HepG2 (cell line): Measurements from ENCODE around the gene GGA2. TPM values are rescaled to one million over a fixed set of nuclear protein-coding genes. Genes with fewer than 3 reads are reported as not detected.
A peak's percentile ranks its signal among the peaks of the same experiment; 100 is the strongest.

Experiments used
- CBX5 ChIP-seq: sonication (generic); formaldehyde crosslinking; IDR thresholded peaks from 2 replicates; pipeline ENCODE4 v1.4.0; 2020; ENCODE audit warnings: missing genetic modification reagents, borderline replicate concordance
- FOXO1 ChIP-seq: sonication (generic); formaldehyde crosslinking; IDR thresholded peaks from 2 replicates; pipeline ENCODE4 v1.4.0; 2020; ENCODE audit warnings: missing genetic modification reagents
- HNF4A ChIP-seq: sonication (generic); formaldehyde crosslinking; IDR thresholded peaks from 2 replicates; pipeline ENCODE4 v1.4.0; 2020; ENCODE audit warnings: missing genetic modification reagents
- IRX3 ChIP-seq: sonication (generic); formaldehyde crosslinking; IDR thresholded peaks from 2 replicates; pipeline ENCODE4 v1.8.1; 2023; ENCODE audit warnings: mild to moderate bottlenecking, low read depth, missing genetic modification reagents, borderline replicate concordance
- KDM2A ChIP-seq: sonication (generic); formaldehyde crosslinking; IDR thresholded peaks from 2 replicates; pipeline ENCODE4 v1.4.0; 2020; ENCODE audit warnings: low read depth, missing genetic modification reagents, borderline replicate concordance
- MAFF ChIP-seq: IDR thresholded peaks from 2 replicates; pipeline ENCODE4 v1.6.1; 2011; ENCODE audit warnings: low read depth, low read length, improper control_type of control experiment
- NBN ChIP-seq: fragments of 450-650 bp; conservative IDR thresholded peaks from 2 replicates; pipeline ENCODE4 v1.6.1; 2017
- POGZ ChIP-seq: sonication (generic); formaldehyde crosslinking; IDR thresholded peaks from 2 replicates; pipeline ENCODE4 v1.4.0; 2020; ENCODE audit warnings: mild to moderate bottlenecking, missing genetic modification reagents
- RFXANK ChIP-seq: IDR thresholded peaks from 2 replicates; pipeline ENCODE4 v1.6.1; 2016
- SALL2 ChIP-seq: sonication (generic); formaldehyde crosslinking; IDR thresholded peaks from 2 replicates; pipeline ENCODE4 v1.8.1; 2023; ENCODE audit warnings: mild to moderate bottlenecking, missing genetic modification reagents, inconsistent platforms
- SATB2 ChIP-seq: sonication (generic); formaldehyde crosslinking; IDR thresholded peaks from 2 replicates; pipeline ENCODE4 v1.5.0; 2020; ENCODE audit warnings: missing genetic modification reagents
- SMARCE1 ChIP-seq: fragments of 450-650 bp; IDR thresholded peaks from 2 replicates; pipeline ENCODE4 v1.6.1; 2017; ENCODE audit warnings: borderline replicate concordance
- XBP1 ChIP-seq: sonication (generic); formaldehyde crosslinking; IDR thresholded peaks from 2 replicates; pipeline ENCODE4 v1.5.0; 2020; ENCODE audit warnings: missing genetic modification reagents
- YY1 ChIP-seq: IDR thresholded peaks from 2 replicates; pipeline ENCODE4 v1.6.1; 2011; ENCODE audit warnings: low read length, low read depth, moderate library complexity, mild to moderate bottlenecking; ENCODE audit not compliant: insufficient read depth, insufficient replicate concordance
- ZBTB38 ChIP-seq: sonication (generic); formaldehyde crosslinking; IDR thresholded peaks from 2 replicates; pipeline ENCODE4 v1.5.1; 2020; ENCODE audit warnings: mild to moderate bottlenecking, missing genetic modification reagents
- ZFX ChIP-seq: sonication (generic); formaldehyde crosslinking; IDR thresholded peaks from 2 replicates; pipeline ENCODE4 v1.4.0; 2020; ENCODE audit warnings: mild to moderate bottlenecking, low read depth, missing genetic modification reagents, moderate library complexity
- ZKSCAN8 ChIP-seq: IDR thresholded peaks from 2 replicates; pipeline ENCODE4 v1.6.1; 2016; ENCODE audit warnings: borderline replicate concordance, missing genetic modification reagents, missing compliant biosample characterization
- ZNF263 ChIP-seq: sonication (generic); formaldehyde crosslinking; IDR thresholded peaks from 2 replicates; pipeline ENCODE4 v1.4.0; 2020; ENCODE audit warnings: missing genetic modification reagents
- ZNF317 ChIP-seq: sonication (generic); formaldehyde crosslinking; IDR thresholded peaks from 2 replicates; pipeline ENCODE4 v1.5.0; 2020; ENCODE audit warnings: mild to moderate bottlenecking, missing genetic modification reagents
- ZNF431 ChIP-seq: sonication (generic); formaldehyde crosslinking; IDR thresholded peaks from 2 replicates; pipeline ENCODE4 v1.9.0; 2022; ENCODE audit warnings: missing genetic modification reagents, low read depth, mild to moderate bottlenecking, borderline replicate concordance
- ZNF451 ChIP-seq: sonication (generic); formaldehyde crosslinking; IDR thresholded peaks from 2 replicates; pipeline ENCODE4 v1.5.0; 2020; ENCODE audit warnings: mild to moderate bottlenecking, missing genetic modification reagents
- ZNF674 ChIP-seq: sonication (generic); formaldehyde crosslinking; IDR thresholded peaks from 2 replicates; pipeline ENCODE4 v1.5.0; 2020; ENCODE audit warnings: low read depth, mild to moderate bottlenecking, missing genetic modification reagents
- ZNF768 ChIP-seq: sonication (generic); formaldehyde crosslinking; IDR thresholded peaks from 2 replicates; pipeline ENCODE4 v1.4.0; 2020; ENCODE audit warnings: missing genetic modification reagents
- ZNF788 ChIP-seq: sonication (generic); formaldehyde crosslinking; IDR thresholded peaks from 2 replicates; pipeline ENCODE4 v1.5.0; 2020; ENCODE audit warnings: mild to moderate bottlenecking, missing genetic modification reagents, borderline replicate concordance
- ZSCAN25 ChIP-seq: sonication (generic); formaldehyde crosslinking; IDR thresholded peaks from 2 replicates; pipeline ENCODE4 v1.8.0; 2022; ENCODE audit warnings: mild to moderate bottlenecking, missing genetic modification reagents
- polyA plus RNA-seq, 8 experiments: library from polyadenylated mRNA; depleted of rRNA in 3 of 8; stranded (reverse) in 7 of 8; unstranded in 1 of 8; fragments of >200 nt; fragmentation: Illumina TruSeq in 4 of 8; extraction: Trizol in 4 of 8; gene quantifications; 2 replicates each; pipeline versions ENCODE4 v1.2.1 to v1.2.3, GENCODE V29; 2011 to 2016; ENCODE audit warnings: low read depth in 4 of 8, missing spikeins in 1 of 8, mixed read lengths in 1 of 8; ENCODE audit not compliant: insufficient read depth in 1 of 8
- total RNA-seq, 5 experiments: library from RNA; depleted of rRNA; stranded (reverse); fragments of >200 nt; fragmentation: Illumina TruSeq; extraction: Trizol; gene quantifications; 2 replicates each; pipeline ENCODE4 v1.2.3, GENCODE V29; 2016; ENCODE audit warnings: low read depth in 1 of 5
- TF ChIP-seq, protein P1 (sequence below): sonication (generic); formaldehyde crosslinking; IDR thresholded peaks from 2 replicates; pipeline ENCODE4 v1.8.0; 2022; ENCODE audit warnings: missing genetic modification reagents, mild to moderate bottlenecking, inconsistent platforms, borderline replicate concordance
- TF ChIP-seq, protein P2 (sequence below): sonication (generic); formaldehyde crosslinking; IDR thresholded peaks from 2 replicates; pipeline ENCODE4 v1.8.0; 2022; ENCODE audit warnings: low read depth, missing genetic modification reagents
- TF ChIP-seq, protein P3 (sequence below): sonication (generic); formaldehyde crosslinking; IDR thresholded peaks from 2 replicates; pipeline ENCODE4 v1.4.0; 2020; ENCODE audit warnings: missing genetic modification reagents

Gene GGA2
- total and polyA plus RNA-seq, 2 of the 13 experiments (the other 11 are each of a cell fraction or from before 2014, with no cell fraction given), result 51.5 to 69.8 TPM

DNA sequence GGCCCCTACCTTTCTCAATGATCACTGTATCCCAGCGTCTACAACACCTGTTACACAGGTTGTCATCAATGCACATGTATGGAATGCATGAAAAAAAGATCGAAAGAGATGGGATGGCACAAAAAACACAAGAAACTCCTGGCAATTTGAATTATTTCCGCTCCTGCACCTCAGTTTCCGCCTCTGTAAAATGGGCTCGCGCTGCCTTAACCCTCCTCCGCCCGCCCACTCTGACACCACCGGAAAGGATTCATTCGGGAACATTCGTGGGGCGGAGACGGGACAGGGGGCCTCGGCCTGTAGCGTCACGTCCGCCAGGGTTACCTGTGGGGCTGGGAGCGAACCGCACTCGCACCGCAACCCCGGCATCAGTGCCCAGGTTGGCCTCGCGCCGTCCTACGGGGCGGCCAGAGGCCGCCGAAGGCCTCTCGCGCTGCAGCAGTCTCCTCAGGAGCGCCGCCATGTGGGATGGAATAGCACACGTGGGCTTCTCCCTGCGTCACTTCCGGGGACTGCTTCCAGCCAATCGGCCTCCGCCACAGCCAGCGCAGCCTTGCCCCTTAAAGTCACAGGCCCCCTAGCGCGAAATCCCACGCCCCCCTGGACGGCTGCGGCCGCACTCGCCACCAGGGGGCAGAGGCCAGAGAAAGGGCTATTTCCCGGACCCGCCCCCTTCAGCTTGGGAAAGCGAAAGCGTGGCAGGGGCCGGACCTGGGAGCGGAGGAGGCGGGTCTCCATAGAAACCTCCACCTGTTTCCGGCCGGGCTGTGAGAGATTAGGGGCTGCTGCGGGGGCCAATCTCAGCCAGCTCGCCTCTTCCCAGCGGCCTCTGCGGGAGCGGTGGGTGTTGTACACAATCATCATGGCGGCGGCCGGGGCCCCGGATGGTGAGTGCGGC, 46.8 kb upstream of the GGA2 start, which contains the start of the genes EARS2 and UBFD1 (continued):
- peak; percentile 88; the same call in 1 of the 2 replicates for TF ChIP-seq ZNF788 (CRISPR knock-in tag)
- TF ChIP-seq ZBTB38 (CRISPR knock-in tag), result peak; percentile 75; the same call in 1 of the 2 replicates
- peak; percentile 68 for TF ChIP-seq ZNF263 (CRISPR knock-in tag)
- no peak for TF ChIP-seq ZNF674 (CRISPR knock-in tag)
- peak; percentile 80 for TF ChIP-seq FOXO1
- TF ChIP-seq KDM2A (CRISPR knock-in tag), result peak; percentile 93
- TF ChIP-seq POGZ (CRISPR knock-in tag), result peak; percentile 98
- TF ChIP-seq SMARCE1, result no peak
- TF ChIP-seq ZKSCAN8 (CRISPR knock-in tag), result peak; percentile 61; the same call in 1 of the 2 replicates
- no peak for TF ChIP-seq MAFF
- TF ChIP-seq CBX5 (CRISPR knock-in tag), result peak; percentile 94; the same call in 1 of the 2 replicates
- no peak for TF ChIP-seq IRX3 (CRISPR knock-in tag)
- TF ChIP-seq ZSCAN25 (CRISPR knock-in tag), result no peak; the same call in none of the 2 replicates
- TF ChIP-seq, protein P1, sequence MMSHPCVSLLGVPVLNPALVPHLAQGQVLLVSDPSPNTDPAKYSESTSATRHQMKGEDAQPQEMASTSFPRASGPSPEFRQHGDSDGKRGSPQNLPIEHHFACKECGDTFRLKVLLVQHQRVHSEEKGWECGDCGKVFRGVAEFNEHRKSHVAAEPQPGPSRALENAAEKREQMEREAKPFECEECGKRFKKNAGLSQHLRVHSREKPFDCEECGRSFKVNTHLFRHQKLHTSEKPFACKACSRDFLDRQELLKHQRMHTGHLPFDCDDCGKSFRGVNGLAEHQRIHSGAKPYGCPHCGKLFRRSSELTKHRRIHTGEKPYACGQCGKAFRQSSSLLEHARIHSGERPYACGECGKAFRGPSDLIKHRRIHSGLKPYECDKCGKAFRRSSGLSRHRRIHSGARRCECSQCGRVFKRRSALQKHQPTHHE (CRISPR knock-in tag), result peak; percentile 93; the same call in 1 of the 2 replicates
- TF ChIP-seq YY1, result peak; percentile 95
- TF ChIP-seq ZNF317, result peak; percentile 95
- peak; percentile 90 for TF ChIP-seq ZNF431 (CRISPR knock-in tag)
- peak; percentile 97; the same call in 1 of the 2 replicates for TF ChIP-seq SALL2
- peak; percentile 91 for TF ChIP-seq ZFX
- TF ChIP-seq ZNF768 (CRISPR knock-in tag), result no peak; the same call in none of the 2 replicates
- no peak; the same call in 1 of the 2 replicates for TF ChIP-seq HNF4A
- TF ChIP-seq ZNF451, result peak; percentile 98
- peak; percentile 83 for TF ChIP-seq SATB2 (CRISPR knock-in tag)
- TF ChIP-seq NBN, result no peak
- TF ChIP-seq RFXANK (CRISPR knock-in tag), result peak; percentile 89; the same call in 1 of the 2 replicates
- TF ChIP-seq XBP1 (CRISPR knock-in tag), result peak; percentile 89
- TF ChIP-seq, protein P2, sequence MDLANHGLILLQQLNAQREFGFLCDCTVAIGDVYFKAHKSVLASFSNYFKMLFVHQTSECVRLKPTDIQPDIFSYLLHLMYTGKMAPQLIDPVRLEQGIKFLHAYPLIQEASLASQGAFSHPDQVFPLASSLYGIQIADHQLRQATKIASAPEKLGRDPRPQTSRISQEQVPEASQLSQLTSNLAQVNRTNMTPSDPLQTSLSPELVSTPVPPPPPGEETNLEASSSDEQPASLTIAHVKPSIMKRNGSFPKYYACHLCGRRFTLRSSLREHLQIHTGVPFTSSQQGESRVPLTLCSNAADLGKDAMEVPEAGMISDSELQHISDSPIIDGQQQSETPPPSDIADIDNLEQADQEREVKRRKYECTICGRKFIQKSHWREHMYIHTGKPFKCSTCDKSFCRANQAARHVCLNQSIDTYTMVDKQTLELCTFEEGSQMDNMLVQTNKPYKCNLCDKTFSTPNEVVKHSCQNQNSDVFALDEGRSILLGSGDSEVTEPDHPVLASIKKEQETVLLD (CRISPR knock-in tag), result peak; percentile 78
- TF ChIP-seq, protein P3, sequence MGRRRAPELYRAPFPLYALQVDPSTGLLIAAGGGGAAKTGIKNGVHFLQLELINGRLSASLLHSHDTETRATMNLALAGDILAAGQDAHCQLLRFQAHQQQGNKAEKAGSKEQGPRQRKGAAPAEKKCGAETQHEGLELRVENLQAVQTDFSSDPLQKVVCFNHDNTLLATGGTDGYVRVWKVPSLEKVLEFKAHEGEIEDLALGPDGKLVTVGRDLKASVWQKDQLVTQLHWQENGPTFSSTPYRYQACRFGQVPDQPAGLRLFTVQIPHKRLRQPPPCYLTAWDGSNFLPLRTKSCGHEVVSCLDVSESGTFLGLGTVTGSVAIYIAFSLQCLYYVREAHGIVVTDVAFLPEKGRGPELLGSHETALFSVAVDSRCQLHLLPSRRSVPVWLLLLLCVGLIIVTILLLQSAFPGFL (CRISPR knock-in tag), result peak; percentile 95; the same call in 1 of the 2 replicates
